ENCODE results near the gene ZNF507.

ZNF507 gene

DNA sequence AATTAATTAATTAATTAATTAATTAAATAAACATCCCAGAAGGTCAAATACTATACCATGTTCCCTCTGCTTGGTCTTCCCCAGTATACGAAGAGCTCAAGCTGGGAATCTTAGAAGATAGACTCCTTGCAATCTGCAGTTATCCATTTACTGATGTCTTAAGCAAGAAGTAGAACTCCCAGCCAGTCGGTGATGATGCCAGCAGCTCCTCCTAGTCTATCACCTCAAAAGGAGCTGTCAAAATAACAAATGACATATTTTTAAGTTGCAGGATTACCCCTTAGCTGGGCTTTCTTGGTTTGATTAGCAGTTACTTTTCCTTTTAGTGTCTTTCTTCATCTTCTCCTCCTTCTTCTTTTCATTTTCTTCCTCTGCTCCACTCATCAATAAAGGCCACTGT, 6.0 kb upstream of the ZNF507 start:
- no peak overlapping the region for H3K4me3 ChIP-seq (ENCODE audit: low read depth, low read length)
- TF ChIP-seq, protein P1, sequence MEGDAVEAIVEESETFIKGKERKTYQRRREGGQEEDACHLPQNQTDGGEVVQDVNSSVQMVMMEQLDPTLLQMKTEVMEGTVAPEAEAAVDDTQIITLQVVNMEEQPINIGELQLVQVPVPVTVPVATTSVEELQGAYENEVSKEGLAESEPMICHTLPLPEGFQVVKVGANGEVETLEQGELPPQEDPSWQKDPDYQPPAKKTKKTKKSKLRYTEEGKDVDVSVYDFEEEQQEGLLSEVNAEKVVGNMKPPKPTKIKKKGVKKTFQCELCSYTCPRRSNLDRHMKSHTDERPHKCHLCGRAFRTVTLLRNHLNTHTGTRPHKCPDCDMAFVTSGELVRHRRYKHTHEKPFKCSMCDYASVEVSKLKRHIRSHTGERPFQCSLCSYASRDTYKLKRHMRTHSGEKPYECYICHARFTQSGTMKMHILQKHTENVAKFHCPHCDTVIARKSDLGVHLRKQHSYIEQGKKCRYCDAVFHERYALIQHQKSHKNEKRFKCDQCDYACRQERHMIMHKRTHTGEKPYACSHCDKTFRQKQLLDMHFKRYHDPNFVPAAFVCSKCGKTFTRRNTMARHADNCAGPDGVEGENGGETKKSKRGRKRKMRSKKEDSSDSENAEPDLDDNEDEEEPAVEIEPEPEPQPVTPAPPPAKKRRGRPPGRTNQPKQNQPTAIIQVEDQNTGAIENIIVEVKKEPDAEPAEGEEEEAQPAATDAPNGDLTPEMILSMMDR (IDR thresholded peaks at IDR 0.05; ENCODE audit: control insufficient read depth, extremely low read depth, insufficient read depth): no peak
- no peak for DNase-seq (ENCODE audit: low read depth)

DNA sequence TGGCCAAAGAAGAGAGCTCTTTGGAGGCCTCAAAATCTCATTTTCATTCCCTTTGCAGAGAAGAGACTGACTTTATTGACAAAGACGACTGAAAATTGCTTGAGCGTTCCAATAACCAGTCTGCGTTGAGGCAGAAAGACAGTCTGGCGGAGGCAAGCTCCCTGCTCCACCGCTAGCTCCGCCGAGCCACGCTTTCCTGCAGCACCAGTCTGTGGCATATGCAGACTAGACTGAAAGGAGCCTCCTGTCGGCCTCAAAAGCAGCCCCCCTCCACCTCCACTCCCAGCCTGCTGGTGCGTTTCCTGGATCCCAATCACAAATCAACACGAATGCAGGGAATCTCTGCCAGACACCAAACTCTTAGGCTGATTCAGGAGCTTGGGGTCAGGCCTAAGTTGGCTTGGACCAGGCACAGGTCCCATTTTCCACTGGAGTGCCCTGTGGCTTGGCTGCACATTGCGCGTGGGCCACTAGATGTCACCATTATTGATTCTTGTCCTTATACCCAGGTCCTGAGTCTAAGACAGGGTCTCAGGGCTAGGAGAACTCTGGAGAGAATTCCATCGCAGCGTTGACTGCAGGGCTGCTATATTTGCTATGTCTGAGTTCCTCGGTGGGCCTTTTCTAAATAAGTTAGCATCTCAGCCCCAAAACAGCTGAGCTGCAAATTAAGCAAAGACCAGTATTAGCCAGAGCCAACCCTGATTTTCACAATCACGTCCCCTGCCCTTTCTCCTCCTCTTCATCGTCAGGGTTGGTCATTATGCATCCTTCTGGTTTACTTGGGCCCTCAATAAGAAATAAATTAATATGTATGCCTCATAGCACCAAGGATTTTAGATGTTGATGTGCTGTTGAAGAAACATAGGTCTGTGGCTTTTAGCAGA, 5.2 kb upstream of the ZNF507 start:
- DNase-seq (ENCODE audit: low read depth): no peak
- no peak overlapping the region for H3K4me3 ChIP-seq (ENCODE audit: low read depth, low read length)
- TF ChIP-seq, protein P1 (IDR thresholded peaks at IDR 0.05; ENCODE audit: control insufficient read depth, extremely low read depth, insufficient read depth): peak; percentile 91

DNA sequence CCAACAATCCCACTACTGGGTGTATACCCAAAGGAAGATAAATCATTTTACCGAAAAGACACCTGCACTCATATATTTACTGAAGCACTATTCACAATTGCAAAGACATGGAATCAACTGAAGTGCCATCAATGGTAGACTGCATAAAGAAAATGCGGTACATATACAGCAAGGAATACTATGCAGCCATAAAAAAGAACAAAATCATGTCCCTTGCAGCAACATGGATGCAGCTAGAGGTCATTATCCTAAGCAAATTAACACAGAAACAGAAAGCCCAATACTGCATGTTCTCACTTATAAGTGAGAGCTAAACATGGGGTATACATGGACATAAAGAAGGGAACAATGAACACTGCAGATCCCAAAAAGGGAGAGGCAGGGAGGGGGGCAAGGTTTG, 2.7 kb upstream of the ZNF507 start:
- TF ChIP-seq, protein P1 (IDR thresholded peaks at IDR 0.05; ENCODE audit: control insufficient read depth, extremely low read depth, insufficient read depth): no peak
- DNase-seq (ENCODE audit: low read depth): no peak
- no peak overlapping the region for H3K4me3 ChIP-seq (ENCODE audit: low read depth, low read length)

DNA sequence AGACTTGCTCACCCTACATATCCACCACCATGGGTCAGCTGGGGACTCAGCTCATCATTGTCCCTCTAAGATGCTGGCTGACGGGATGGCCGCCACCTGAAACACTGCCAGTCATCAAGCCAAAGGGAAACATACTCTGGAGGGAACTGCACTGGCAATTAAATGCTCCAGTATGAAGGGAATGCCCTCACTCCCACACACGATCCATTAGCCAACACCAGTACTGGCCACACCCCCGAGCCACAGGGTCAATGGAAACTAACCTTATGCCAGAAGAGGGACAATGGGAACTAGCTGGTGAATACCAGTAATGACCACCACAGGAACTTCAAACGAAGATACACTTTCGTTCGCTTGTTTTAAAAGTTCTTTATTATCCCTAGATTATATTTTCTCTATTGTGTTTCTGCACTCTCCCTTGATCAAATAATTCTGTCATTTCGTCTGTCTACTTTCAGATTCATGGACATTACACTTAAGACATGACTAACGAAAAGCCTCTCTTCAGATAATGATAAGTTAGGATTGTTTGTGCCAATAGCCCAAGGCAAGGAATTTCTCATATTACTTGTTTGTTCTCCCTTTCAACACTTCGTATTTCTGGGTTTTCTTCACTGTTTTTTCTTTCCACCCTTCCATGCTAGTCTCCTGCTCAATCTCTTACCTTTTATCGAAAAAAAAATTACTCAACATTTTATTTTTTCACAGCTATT, 1.7 kb upstream of the ZNF507 start:
- TF ChIP-seq, protein P1 (IDR thresholded peaks at IDR 0.05; ENCODE audit: control insufficient read depth, extremely low read depth, insufficient read depth): no peak
- no peak for DNase-seq (ENCODE audit: low read depth)
- H3K4me3 ChIP-seq (ENCODE audit: low read depth, low read length): no peak overlapping the region

DNA sequence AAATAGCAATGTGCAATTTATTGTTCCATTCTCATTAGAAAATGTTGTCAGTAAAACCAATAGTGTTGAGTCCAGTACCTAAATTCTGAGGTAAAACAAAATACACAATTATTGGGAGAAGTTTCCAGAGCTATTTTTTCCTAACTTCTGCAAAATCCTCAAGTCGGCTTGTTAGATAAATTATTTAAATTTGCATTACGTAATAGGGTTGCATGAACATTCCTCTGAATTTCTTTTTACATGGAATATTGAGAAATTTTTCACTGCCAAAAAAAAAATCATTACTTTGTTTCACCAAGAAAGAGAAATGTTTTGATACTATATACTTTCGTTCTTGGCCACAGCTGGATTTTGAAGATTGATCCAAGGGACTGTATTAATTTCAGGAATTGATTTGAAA, 1.5 kb downstream of the ZNF507 start:
- no peak for DNase-seq (ENCODE audit: low read depth)
- TF ChIP-seq, protein P1 (IDR thresholded peaks at IDR 0.05; ENCODE audit: control insufficient read depth, extremely low read depth, insufficient read depth): no peak
- H3K4me3 ChIP-seq (ENCODE audit: low read depth, low read length): peak overlapping the region; percentile 84

DNA sequence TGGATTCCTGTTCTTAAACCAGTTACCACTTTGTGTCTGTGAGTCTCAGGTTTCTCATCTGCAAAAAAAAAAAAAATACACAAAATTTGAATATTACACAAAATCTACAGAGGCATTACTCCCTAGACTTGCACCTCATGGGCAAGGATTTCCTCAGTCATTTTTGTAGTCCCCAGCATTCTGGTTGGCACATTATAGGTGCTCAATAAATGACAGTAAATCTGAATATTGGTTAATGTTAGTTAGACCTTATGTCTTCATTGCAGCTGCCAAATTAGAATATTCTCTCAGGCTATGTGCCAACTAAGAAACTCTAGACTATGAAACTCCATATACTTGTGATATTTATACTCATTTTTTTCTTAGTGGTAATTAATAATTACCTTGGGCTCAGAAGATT, 2.2 kb downstream of the ZNF507 start:
- DNase-seq (ENCODE audit: low read depth): no peak
- H3K4me3 ChIP-seq (ENCODE audit: low read depth, low read length): no peak overlapping the region
- TF ChIP-seq, protein P1 (IDR thresholded peaks at IDR 0.05; ENCODE audit: control insufficient read depth, extremely low read depth, insufficient read depth): no peak

Data from LNCaP clone FGC (cell line).